HG02981 (cell line): ENCODE results near the gene ATXN1.

Source experiments
- ATAC-seq: cut with Tn5 transposase; IDR thresholded peaks from one replicate; pipeline ENCODE4 v1.9.1; 2021; ENCODE audit warnings: mild to moderate bottlenecking, moderate library complexity; ENCODE audit not compliant: unreplicated experiment

ATXN1 gene

GRCh38 chr6:16488813-16489212 lies 272.4 kb downstream of the ATXN1 start:
- ATAC-seq: no peak

GRCh38 chr6:16487996-16488674 lies 273.1 kb downstream of the ATXN1 start:
- no peak for ATAC-seq

GRCh38 chr6:16486661-16487060 lies 274.6 kb downstream of the ATXN1 start:
- no peak for ATAC-seq

GRCh38 chr6:16483315-16483875 lies 277.9 kb downstream of the ATXN1 start:
- ATAC-seq: no peak

GRCh38 chr6:16482702-16483314 lies 278.5 kb downstream of the ATXN1 start:
- no peak for ATAC-seq

- ATAC-seq: no peak
These were observed 279.4 kb downstream of the ATXN1 start for GRCh38 chr6:16481697-16482399.

GRCh38 chr6:16480763-16481560 lies 280.3 kb downstream of the ATXN1 start:
- ATAC-seq: no peak

GRCh38 chr6:16477367-16478149 lies 283.7 kb downstream of the ATXN1 start:
- no peak for ATAC-seq

- ATAC-seq: no peak
These were observed 284.4 kb downstream of the ATXN1 start for GRCh38 chr6:16476861-16477260.

- ATAC-seq: no peak
These were observed 285.8 kb downstream of the ATXN1 start for GRCh38 chr6:16475494-16475781.

GRCh38 chr6:16474772-16475493 lies 286.3 kb downstream of the ATXN1 start:
- ATAC-seq: no peak

- no peak for ATAC-seq
These were observed 287.1 kb downstream of the ATXN1 start for GRCh38 chr6:16473908-16474771.

GRCh38 chr6:16473184-16473907 lies 287.9 kb downstream of the ATXN1 start:
- ATAC-seq: peak; percentile 47

GRCh38 chr6:16472349-16473069 lies 288.8 kb downstream of the ATXN1 start:
- ATAC-seq: no peak

- ATAC-seq: no peak
These were observed 289.4 kb downstream of the ATXN1 start for GRCh38 chr6:16471910-16472297.

- peak; percentile 49 for ATAC-seq
These were observed 289.9 kb downstream of the ATXN1 start for GRCh38 chr6:16471222-16471909.
